Measurements from ENCODE around the gene WDR72.

Gene WDR72

DNA sequence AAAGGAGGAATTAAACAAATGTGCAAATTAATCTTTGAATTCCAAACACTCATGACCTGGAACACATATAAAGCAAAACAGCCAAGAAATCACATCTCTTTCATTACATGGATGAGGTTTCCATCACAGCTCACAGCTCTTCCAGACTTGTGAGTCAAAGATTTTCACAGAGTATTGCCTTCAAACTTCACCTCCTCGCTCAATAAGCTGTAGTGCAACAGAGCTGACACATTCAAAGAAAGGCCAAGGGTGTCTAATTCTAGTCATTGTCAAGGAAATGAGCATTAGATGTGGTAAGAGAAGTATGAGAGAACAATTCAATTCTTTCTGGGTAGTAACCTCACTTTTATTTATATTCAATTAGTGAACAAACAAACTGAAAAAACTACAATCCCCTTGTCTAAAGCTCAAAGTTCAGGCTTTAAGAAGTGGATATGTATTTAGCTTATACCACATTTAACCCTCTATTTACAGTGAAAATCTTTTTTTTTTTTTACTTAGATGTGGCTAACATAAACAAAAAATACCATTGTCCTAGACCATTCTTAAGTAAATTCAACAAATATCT lies 11.9 kb downstream of the WDR72 start:
- no peak overlapping the region for H3K4me3 ChIP-seq (ENCODE audit: low read length)
- TF ChIP-seq, protein P1, sequence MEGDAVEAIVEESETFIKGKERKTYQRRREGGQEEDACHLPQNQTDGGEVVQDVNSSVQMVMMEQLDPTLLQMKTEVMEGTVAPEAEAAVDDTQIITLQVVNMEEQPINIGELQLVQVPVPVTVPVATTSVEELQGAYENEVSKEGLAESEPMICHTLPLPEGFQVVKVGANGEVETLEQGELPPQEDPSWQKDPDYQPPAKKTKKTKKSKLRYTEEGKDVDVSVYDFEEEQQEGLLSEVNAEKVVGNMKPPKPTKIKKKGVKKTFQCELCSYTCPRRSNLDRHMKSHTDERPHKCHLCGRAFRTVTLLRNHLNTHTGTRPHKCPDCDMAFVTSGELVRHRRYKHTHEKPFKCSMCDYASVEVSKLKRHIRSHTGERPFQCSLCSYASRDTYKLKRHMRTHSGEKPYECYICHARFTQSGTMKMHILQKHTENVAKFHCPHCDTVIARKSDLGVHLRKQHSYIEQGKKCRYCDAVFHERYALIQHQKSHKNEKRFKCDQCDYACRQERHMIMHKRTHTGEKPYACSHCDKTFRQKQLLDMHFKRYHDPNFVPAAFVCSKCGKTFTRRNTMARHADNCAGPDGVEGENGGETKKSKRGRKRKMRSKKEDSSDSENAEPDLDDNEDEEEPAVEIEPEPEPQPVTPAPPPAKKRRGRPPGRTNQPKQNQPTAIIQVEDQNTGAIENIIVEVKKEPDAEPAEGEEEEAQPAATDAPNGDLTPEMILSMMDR (IDR thresholded peaks at IDR 0.05; ENCODE audit: insufficient read depth, low read depth, low read length, missing control alignments): no peak
- DNase-seq (ENCODE audit: low read depth): no peak

DNA sequence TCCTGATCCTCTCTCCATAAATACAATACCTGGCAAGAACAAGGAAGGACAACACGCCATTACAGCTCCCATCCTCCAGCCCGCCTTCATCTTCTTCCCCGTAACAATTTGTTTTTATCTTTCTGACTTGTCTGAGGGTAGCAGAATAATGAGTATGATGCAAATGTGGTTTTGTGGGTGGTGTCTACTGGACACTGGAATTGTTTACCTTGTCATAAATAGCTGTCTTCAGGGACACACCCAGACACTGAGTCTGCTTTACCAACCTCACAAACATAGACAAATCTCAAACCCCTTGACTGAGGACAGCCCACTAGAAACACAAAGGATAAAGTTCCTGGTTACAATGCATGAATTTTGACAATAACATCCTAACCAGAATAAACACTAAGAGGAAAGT lies 13.4 kb downstream of the WDR72 start:
- TF ChIP-seq, protein P1 (IDR thresholded peaks at IDR 0.05; ENCODE audit: insufficient read depth, low read depth, low read length, missing control alignments): no peak
- DNase-seq (ENCODE audit: low read depth): peak; percentile 6
- H3K4me3 ChIP-seq (ENCODE audit: low read length): no peak overlapping the region

DNA sequence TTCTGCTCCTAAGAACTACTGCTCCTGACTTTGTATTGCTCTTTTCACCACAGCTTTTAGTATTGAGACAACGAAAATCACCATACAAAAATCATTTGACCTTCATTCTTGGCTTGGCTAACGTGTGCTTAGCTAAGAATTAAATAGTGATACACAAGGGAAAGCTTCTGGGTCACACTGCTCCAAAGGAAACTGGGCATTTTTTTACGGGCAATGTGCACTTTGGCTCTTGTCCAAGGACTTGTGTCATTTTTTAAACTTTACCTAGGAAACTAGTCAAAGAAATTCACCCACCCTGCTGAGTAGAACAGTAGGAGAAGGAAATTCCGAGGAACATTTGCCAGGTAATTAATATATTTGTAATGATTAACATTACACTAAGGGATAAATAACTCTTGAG lies 19.8 kb downstream of the WDR72 start:
- DNase-seq (ENCODE audit: low read depth): no peak
- TF ChIP-seq, protein P1 (IDR thresholded peaks at IDR 0.05; ENCODE audit: insufficient read depth, low read depth, low read length, missing control alignments): no peak
- no peak overlapping the region for H3K4me3 ChIP-seq (ENCODE audit: low read length)

DNA sequence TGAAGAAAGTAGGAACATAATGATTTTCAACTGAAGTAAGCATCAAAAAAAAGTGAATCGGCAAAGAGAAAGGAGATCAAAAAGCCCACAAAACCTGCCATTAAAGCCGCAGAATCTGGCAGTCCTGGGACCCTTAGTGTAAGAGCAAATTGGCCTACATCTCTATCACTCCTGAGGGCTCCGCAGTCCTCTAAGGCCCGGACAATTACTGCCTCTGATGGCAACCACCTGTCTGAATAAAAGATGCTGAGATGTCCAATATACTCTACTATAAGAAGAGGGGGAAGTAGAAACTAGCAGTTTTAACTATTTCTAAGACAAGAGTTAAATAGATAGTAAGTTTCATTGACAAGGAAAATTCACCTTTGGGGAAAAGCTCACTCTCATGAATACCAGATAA lies 20.3 kb downstream of the WDR72 start:
- no peak for DNase-seq (ENCODE audit: low read depth)
- TF ChIP-seq, protein P1 (IDR thresholded peaks at IDR 0.05; ENCODE audit: insufficient read depth, low read depth, low read length, missing control alignments): no peak
- no peak overlapping the region for H3K4me3 ChIP-seq (ENCODE audit: low read length)

DNA sequence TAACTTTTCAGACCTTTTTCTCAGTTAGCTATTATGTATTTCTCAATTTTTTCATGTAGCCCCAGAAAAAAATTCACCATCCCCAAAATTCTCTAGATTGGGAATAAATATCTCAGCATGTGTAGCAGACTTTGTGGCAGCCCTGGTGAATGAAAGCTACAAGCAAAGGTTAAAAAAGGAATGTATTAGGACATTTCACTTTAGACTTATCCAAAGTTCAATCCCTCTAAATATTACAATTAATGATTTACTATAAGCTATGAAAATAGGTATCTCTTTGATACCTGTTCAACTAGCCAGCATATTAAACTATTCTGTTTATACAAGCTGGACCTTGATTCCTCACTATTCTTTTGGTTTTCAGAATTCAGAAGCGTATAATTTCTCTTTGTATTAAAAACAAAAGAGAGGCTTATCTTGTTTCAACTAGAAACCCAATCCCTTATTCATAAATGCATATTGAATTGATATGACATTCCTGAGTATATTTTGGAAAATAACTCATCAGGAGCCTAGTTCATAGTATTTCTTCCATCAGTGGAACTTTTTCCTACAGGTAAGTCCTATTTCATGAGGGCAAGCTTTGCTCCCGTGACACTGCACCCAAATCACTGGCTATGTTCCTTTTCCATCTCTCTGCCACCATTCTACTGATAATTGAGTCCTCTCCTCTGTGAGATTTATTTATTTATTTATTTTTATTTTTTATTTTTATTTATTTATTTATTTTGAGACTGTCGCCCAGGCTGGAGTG lies 38.0 kb downstream of the WDR72 start:
- TF ChIP-seq, protein P1 (IDR thresholded peaks at IDR 0.05; ENCODE audit: insufficient read depth, low read depth, low read length, missing control alignments): no peak
- DNase-seq (ENCODE audit: low read depth): no peak
- H3K4me3 ChIP-seq (ENCODE audit: low read length): no peak overlapping the region

DNA sequence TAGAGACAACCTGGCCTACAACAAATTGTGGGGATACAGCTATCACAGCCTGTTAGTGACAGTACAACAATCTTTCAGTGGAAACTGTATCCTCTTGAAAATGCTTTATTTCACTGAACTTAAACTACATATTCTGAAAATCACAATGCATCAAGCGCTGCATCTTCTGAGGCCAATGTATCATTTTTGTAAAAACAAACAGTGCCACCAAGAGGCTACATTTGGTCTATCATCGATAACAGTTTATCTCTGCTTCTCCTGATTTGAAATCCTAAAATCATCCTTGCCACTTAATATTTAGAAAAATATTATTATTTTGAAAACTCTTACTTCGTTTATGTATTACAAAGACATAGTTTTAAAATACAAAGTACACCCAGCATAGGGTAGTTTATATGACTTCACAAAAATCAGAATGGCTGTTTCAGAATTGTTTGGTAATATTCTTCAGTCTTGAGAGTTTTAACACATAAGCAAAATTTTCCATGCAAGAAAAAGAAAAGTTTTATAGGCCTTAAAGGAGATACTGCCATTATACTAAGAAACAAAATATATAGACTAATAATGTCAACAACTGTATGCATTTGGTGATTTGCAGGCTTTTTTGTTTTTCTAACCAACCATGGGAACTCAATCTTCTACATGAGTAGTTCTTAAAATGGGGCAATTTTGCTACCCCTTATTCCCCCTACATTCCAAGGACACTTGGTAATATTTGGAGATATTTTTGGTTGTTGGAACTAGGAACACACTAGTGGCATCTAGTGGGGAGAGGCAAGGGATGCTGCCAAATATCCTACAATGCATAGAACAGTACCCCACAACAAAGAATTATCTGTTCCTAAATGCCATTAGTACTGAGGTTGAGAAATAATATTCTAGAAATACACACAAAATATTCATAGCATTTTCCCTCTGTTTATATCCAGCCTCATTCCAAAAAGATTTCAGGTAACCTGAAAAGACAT lies 42.3 kb downstream of the WDR72 start:
- TF ChIP-seq, protein P1 (IDR thresholded peaks at IDR 0.05; ENCODE audit: insufficient read depth, low read depth, low read length, missing control alignments): peak; percentile 44
- DNase-seq (ENCODE audit: low read depth): peak; percentile 17
- H3K4me3 ChIP-seq (ENCODE audit: low read length): no peak overlapping the region
